HCT116 (cell line): ENCODE measurements around the gene RAB30. TPM values are rescaled to one million over a fixed set of nuclear protein-coding genes. Genes with fewer than 3 reads are reported as not detected.

Experiments used
- ATAC-seq: fragments of 200-7000 bp; cut with Tn5 transposase; 2 replicates; pipeline ENCODE4 v1.9.1; 2020; ENCODE audit warnings: mild to moderate bottlenecking, moderate library complexity
- BruUV-seq: library from RNA; stranded (reverse); fragments of 400-500 nt; replicated peaks from 2 replicates; lab custom pipeline; 2021; lab: Mats Ljungman, UMichigan
- CTCF ChIA-PET: fragments of 300-600 bp; sonication (Branson Sonifier 250); formaldehyde crosslinking; loops from one replicate; lab custom pipeline; 2021; ENCODE audit warnings: antibody characterized with exemption; lab: Charles Lee
- POLR2A ChIA-PET: fragments of 300-600, 350-600 bp; sonication (Branson Sonifier 250); formaldehyde crosslinking; loops from one replicate; lab custom pipeline; 2021; ENCODE audit warnings: antibody characterized with exemption; lab: Charles Lee
- RAD21 ChIA-PET, 2 experiments: fragments of 300-600 bp; sonication (Branson Sonifier 250); formaldehyde crosslinking; loops; one replicate each; lab custom pipeline; 2023; ENCODE audit warnings: low total read pairs in 2 of 2; ENCODE audit not compliant: uncharacterized antibody in 2 of 2, unreplicated experiment in 2 of 2, low non-redundant PET in 1 of 2; lab: Charles Lee
- DNase-seq: peaks from one replicate; pipeline ENCODE4 v3.0.0-alpha.2; 2010; ENCODE audit warnings: low read depth, low spot score
- H2AFZ ChIP-seq: fragments of 200-600 bp; shearing (Covaris generic), sonication (generic); 2 replicates; pipeline ENCODE4 v1.6.1; 2017; ENCODE audit warnings: low read depth, mixed run types, mixed read lengths, antibody characterized with exemption, low read length; ENCODE audit not compliant: poor library complexity, severe bottlenecking
- H3K27ac ChIP-seq: 2 replicates; pipeline ENCODE4 v1.5.1; 2012; ENCODE audit warnings: low read depth, low read length
- H3K27me3 ChIP-seq: fragments of 200-600 bp; sonication (generic); 2 replicates; pipeline ENCODE4 v1.6.1; 2016; ENCODE audit warnings: mixed run types, low read length, mixed read lengths; ENCODE audit not compliant: insufficient read depth
- H3K36me3 ChIP-seq, 2 experiments: fragments of 200-500 bp in 1 of 2; fragments of 200-600 bp in 1 of 2; sonication (Bioruptor generic) in 1 of 2; sonication (generic) in 1 of 2; 2 replicates each; pipeline versions ENCODE4 v1.5.1 to v1.6.1; 2014 to 2016; ENCODE audit warnings: low read length in 2 of 2, inconsistent platforms in 1 of 2, mixed read lengths in 1 of 2, mixed run types in 1 of 2; ENCODE audit not compliant: insufficient read depth in 2 of 2, control insufficient read depth in 1 of 2
- H3K4me1 ChIP-seq, 2 experiments: fragments of 200-600 bp in 1 of 2; sonication (generic) in 1 of 2; 2 replicates each; pipeline versions ENCODE4 v1.5.1 to v1.6.1; 2012 to 2017; ENCODE audit warnings: low read length in 2 of 2, inconsistent platforms in 1 of 2, mild to moderate bottlenecking in 1 of 2, mixed read lengths in 1 of 2, mixed run types in 1 of 2, moderate library complexity in 1 of 2; ENCODE audit not compliant: insufficient read depth in 2 of 2, control insufficient read depth in 1 of 2
- H3K4me2 ChIP-seq: fragments of 200-600 bp; sonication (generic); 2 replicates; pipeline ENCODE4 v1.6.1; 2017; ENCODE audit warnings: mixed run types, low read length, mixed read lengths
- H3K4me3 ChIP-seq, 2 experiments: fragments of 200-600 bp in 1 of 2; sonication (generic) in 1 of 2; replicated peaks in 1 of 2; 2 replicates each; pipeline ENCODE4 v1.5.1; 2011 to 2016; ENCODE audit warnings: low read length in 2 of 2, control low read depth in 1 of 2, low read depth in 1 of 2, mild to moderate bottlenecking in 1 of 2, mixed read lengths in 1 of 2, mixed run types in 1 of 2
- H3K79me2 ChIP-seq: fragments of 200-600 bp; sonication (generic); 2 replicates; pipeline ENCODE4 v1.6.1; 2017; ENCODE audit warnings: mild to moderate bottlenecking, mixed run types, low read length, moderate library complexity, mixed read lengths; ENCODE audit not compliant: insufficient read depth
- H3K9ac ChIP-seq: fragments of 200-600 bp; sonication (generic); 2 replicates; pipeline ENCODE4 v1.6.1; 2016; ENCODE audit warnings: low read length, mixed read lengths
- H3K9me2 ChIP-seq: fragments of 200-600 bp; sonication (generic), shearing (Covaris generic); 2 replicates; pipeline ENCODE4 v1.6.1; 2017; ENCODE audit warnings: mixed run types, mild to moderate bottlenecking, moderate library complexity; ENCODE audit not compliant: insufficient read depth
- H3K9me3 ChIP-seq, 2 experiments: fragments of 200-500 bp in 1 of 2; fragments of 200-600 bp in 1 of 2; sonication (Bioruptor generic) in 1 of 2; sonication (generic) in 1 of 2; 2 replicates each; pipeline ENCODE4 v1.6.1; 2014 to 2017; ENCODE audit warnings: low read length in 2 of 2, mixed read lengths in 2 of 2, inconsistent platforms in 1 of 2, low read depth in 1 of 2, mild to moderate bottlenecking in 1 of 2, mixed run types in 1 of 2, moderate library complexity in 1 of 2; ENCODE audit not compliant: control insufficient read depth in 1 of 2, insufficient read depth in 1 of 2
- H4K20me1 ChIP-seq: fragments of 200-600 bp; sonication (generic), shearing (Covaris generic); 2 replicates; pipeline ENCODE4 v1.6.1; 2017; ENCODE audit warnings: mixed run types, mild to moderate bottlenecking, moderate library complexity; ENCODE audit not compliant: insufficient read depth
- CBX3 ChIP-seq: IDR thresholded peaks from 2 replicates; pipeline ENCODE4 v1.6.1; 2012; ENCODE audit warnings: low read depth
- EGR1 ChIP-seq: IDR thresholded peaks from 2 replicates; pipeline ENCODE4 v1.6.1; 2012; ENCODE audit warnings: low read depth
- ELF1 ChIP-seq: IDR thresholded peaks from 2 replicates; pipeline ENCODE4 v1.6.1; 2012; ENCODE audit warnings: low read depth, borderline replicate concordance
- EZH2 ChIP-seq: fragments of 200-600 bp; sonication (generic); IDR thresholded peaks from 2 replicates; pipeline ENCODE4 v1.6.1; 2017; ENCODE audit warnings: antibody characterized with exemption, mixed run types
- FOSL1 ChIP-seq: IDR thresholded peaks from 2 replicates; pipeline ENCODE4 v1.6.1; 2012; ENCODE audit warnings: low read depth
- JUND ChIP-seq: IDR thresholded peaks from 2 replicates; pipeline ENCODE4 v1.6.1; 2012
- MAX ChIP-seq: IDR thresholded peaks from 2 replicates; pipeline ENCODE4 v1.6.1; 2012
- POLR2A ChIP-seq: IDR thresholded peaks from 2 replicates; pipeline ENCODE4 v1.7.0; 2011; ENCODE audit warnings: borderline replicate concordance; ENCODE audit not compliant: insufficient read depth, insufficient read length; ENCODE audit errors: extremely low read depth
- RAD21 ChIP-seq: IDR thresholded peaks from 2 replicates; pipeline ENCODE4 v1.6.1; 2012; ENCODE audit warnings: low read depth, mild to moderate bottlenecking
- SIN3A ChIP-seq: IDR thresholded peaks from 2 replicates; pipeline ENCODE4 v1.6.1; 2012; ENCODE audit warnings: low read depth
- SP1 ChIP-seq: IDR thresholded peaks from 2 replicates; pipeline ENCODE4 v1.6.1; 2012; ENCODE audit warnings: low read depth
- SRF ChIP-seq: IDR thresholded peaks from 2 replicates; pipeline ENCODE4 v1.6.1; 2012; ENCODE audit warnings: low read depth
- TCF7L2 ChIP-seq: IDR thresholded peaks from 2 replicates; pipeline ENCODE4 v1.7.0; 2011; ENCODE audit warnings: borderline replicate concordance, inconsistent platforms; ENCODE audit not compliant: insufficient read depth, insufficient read length; ENCODE audit errors: extremely low read depth
- YY1 ChIP-seq: IDR thresholded peaks from 2 replicates; pipeline ENCODE4 v1.6.1; 2011; ENCODE audit warnings: low read length, low read depth, moderate library complexity, mild to moderate bottlenecking; ENCODE audit not compliant: insufficient replicate concordance; ENCODE audit errors: extremely low read depth
- ZFX ChIP-seq: fragments of 450-650 bp; IDR thresholded peaks from 2 replicates; pipeline ENCODE4 v1.6.1; 2017
- intact Hi-C: fragments of 100-400 bp; cut with micrococcal nuclease; formaldehyde crosslinking; loops from 2 replicates; pipeline ENCODE4 v1.10.0; 2022
- total RNA-seq: library from RNA; stranded (reverse); gene quantifications from one replicate; pipeline ENCODE4 v1.2.1, GENCODE V29; 2021; ENCODE audit not compliant: unreplicated experiment
- TF ChIP-seq, protein P1 (sequence below), 3 experiments: fragments of 200-600 bp in 1 of 3; sonication (generic) in 1 of 3; IDR thresholded peaks in 2 of 3; conservative IDR thresholded peaks in 1 of 3; 2 replicates each; pipeline ENCODE4 v1.5.1; 2012 to 2017; ENCODE audit warnings: low read depth in 2 of 3, low read length in 2 of 3, antibody characterized with exemption in 1 of 3, borderline replicate concordance in 1 of 3, control low read depth in 1 of 3, mild to moderate bottlenecking in 1 of 3, mixed read lengths in 1 of 3, mixed run types in 1 of 3, moderate library complexity in 1 of 3; ENCODE audit not compliant: insufficient read depth in 1 of 3
- TF ChIP-seq, protein P2 (sequence below): IDR thresholded peaks from 2 replicates; pipeline ENCODE4 v1.6.1; 2011; ENCODE audit warnings: mild to moderate bottlenecking, low read length, moderate library complexity; ENCODE audit not compliant: insufficient replicate concordance; ENCODE audit errors: extremely low read depth
- TF ChIP-seq, protein P3 (sequence below): IDR thresholded peaks from 2 replicates; pipeline ENCODE4 v1.6.1; 2012

The RAB30 gene
- total RNA-seq, 1 experiment from 2014 or later, result 5.7 TPM

GRCh38 chr11:82974135-82974534, 97.6 kb downstream of the RAB30 start:
- H3K4me2 ChIP-seq, result no peak overlapping the region
- no peak overlapping the region for H3K4me3 ChIP-seq
- no peaks in the 10 kb centered on the region for H3K79me2 ChIP-seq
- CTCF ChIA-PET, result no interaction called here
- POLR2A ChIA-PET, result no interaction called here
- H2AFZ ChIP-seq, result no peak overlapping the region
- BruUV-seq, result no TSS peak
- H3K9ac ChIP-seq, result no peak overlapping the region
- H4K20me1 ChIP-seq, result no peaks in the 10 kb centered on the region
- no peaks in the 10 kb centered on the region for H3K36me3 ChIP-seq
- intact Hi-C loops, result no loop called here
- ATAC-seq (no peak), DNase-seq (no peak)
- no peak overlapping the region for H3K27ac ChIP-seq
- RAD21 ChIA-PET, result no interaction called here
- no peaks in the 10 kb centered on the region for H3K9me3 ChIP-seq
- no peaks in the 10 kb centered on the region for H3K27me3 ChIP-seq
- no peak for TF ChIP-seq RAD21
- TF ChIP-seq POLR2A, result no peak
- TF ChIP-seq CBX3, result no peak
- TF ChIP-seq SRF, result no peak
- TF ChIP-seq YY1, result no peak
- no peak for TF ChIP-seq SP1
- TF ChIP-seq, protein P1, sequence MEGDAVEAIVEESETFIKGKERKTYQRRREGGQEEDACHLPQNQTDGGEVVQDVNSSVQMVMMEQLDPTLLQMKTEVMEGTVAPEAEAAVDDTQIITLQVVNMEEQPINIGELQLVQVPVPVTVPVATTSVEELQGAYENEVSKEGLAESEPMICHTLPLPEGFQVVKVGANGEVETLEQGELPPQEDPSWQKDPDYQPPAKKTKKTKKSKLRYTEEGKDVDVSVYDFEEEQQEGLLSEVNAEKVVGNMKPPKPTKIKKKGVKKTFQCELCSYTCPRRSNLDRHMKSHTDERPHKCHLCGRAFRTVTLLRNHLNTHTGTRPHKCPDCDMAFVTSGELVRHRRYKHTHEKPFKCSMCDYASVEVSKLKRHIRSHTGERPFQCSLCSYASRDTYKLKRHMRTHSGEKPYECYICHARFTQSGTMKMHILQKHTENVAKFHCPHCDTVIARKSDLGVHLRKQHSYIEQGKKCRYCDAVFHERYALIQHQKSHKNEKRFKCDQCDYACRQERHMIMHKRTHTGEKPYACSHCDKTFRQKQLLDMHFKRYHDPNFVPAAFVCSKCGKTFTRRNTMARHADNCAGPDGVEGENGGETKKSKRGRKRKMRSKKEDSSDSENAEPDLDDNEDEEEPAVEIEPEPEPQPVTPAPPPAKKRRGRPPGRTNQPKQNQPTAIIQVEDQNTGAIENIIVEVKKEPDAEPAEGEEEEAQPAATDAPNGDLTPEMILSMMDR (IDR thresholded peaks at IDR 0.05 in 2 of 3, conservative IDR thresholded peaks at IDR 0.05 in 1 of 3; ENCODE audit: borderline replicate concordance in 1 of 3, insufficient read depth in 1 of 3, low read depth in 2 of 3, low read length in 2 of 3), result no peak
- H3K9me2 ChIP-seq, result no peaks in the 10 kb centered on the region
- peaks cover 0 to 5% of the 10 kb centered on the region in 2 experiments; a peak in 1 of 4 replicates for H3K4me1 ChIP-seq

DNA sequence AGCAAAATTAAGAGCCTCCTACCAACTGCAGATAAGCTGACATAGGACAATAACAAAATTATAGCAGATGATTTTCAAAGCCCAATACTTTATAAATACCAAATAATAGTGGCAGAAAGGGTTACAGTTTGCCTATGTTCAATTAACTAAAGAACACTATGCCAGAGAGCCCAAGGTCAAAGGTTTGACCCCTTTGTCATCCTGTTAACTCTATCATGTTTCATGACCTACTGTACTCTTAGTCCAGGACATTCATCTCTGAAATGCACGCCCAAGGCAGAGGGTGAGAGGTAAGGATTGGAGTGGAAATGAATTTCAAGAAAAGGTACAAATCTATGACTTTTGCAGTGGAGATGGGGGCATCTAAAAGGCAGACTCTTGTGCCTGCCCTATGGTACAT, 99.6 kb downstream of the RAB30 start:
- no peaks in the 10 kb centered on the region for H3K27me3 ChIP-seq
- no peak for ATAC-seq
- BruUV-seq, result no TSS peak

More for the DNA sequence above, 99.6 kb downstream of the RAB30 start:
- Histone ChIP-seq H3K9ac (no peak overlapping the region), H2AFZ (no peak overlapping the region), H3K4me1 (no peaks in the 10 kb centered on the region), H3K4me3 (no peak overlapping the region), H3K9me3 (no peaks in the 10 kb centered on the region), H3K9me2 (no peaks in the 10 kb centered on the region; the same call in 1 of the 2 replicates), H3K79me2 (no peaks in the 10 kb centered on the region), H3K36me3 (no peaks in the 10 kb centered on the region), H4K20me1 (no peaks in the 10 kb centered on the region), H3K27ac (no peak overlapping the region), H3K4me2 (no peak overlapping the region)
- ChIA-PET CTCF (no interaction called here), POLR2A (no interaction called here), RAD21 (no interaction called here)
- TF ChIP-seq, protein P2, sequence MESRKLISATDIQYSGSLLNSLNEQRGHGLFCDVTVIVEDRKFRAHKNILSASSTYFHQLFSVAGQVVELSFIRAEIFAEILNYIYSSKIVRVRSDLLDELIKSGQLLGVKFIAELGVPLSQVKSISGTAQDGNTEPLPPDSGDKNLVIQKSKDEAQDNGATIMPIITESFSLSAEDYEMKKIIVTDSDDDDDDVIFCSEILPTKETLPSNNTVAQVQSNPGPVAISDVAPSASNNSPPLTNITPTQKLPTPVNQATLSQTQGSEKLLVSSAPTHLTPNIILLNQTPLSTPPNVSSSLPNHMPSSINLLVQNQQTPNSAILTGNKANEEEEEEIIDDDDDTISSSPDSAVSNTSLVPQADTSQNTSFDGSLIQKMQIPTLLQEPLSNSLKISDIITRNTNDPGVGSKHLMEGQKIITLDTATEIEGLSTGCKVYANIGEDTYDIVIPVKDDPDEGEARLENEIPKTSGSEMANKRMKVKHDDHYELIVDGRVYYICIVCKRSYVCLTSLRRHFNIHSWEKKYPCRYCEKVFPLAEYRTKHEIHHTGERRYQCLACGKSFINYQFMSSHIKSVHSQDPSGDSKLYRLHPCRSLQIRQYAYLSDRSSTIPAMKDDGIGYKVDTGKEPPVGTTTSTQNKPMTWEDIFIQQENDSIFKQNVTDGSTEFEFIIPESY, result no peak
- TF ChIP-seq, protein P3, sequence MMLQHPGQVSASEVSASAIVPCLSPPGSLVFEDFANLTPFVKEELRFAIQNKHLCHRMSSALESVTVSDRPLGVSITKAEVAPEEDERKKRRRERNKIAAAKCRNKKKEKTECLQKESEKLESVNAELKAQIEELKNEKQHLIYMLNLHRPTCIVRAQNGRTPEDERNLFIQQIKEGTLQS, result no peak
- TF ChIP-seq EZH2 (no peak), SIN3A (no peak), ELF1 (no peak), ZFX (no peak), RAD21 (no peak), FOSL1 (no peak), CBX3 (no peak), TCF7L2 (no peak), JUND (no peak), MAX (no peak), POLR2A (no peak), EGR1 (no peak)
- DNase-seq, result no peak
- intact Hi-C loops, result no loop called here
